PC-3 (cell line): ENCODE measurements around the gene LUZP4. TPM values are rescaled to one million over a fixed set of nuclear protein-coding genes. Genes with fewer than 3 reads are reported as not detected.

Source experiments
- ATAC-seq: fragments of 200-7000 bp; cut with Tn5 transposase; 2 replicates; pipeline ENCODE4 v1.9.1; 2020; ENCODE audit warnings: mild to moderate bottlenecking, moderate library complexity
- BruUV-seq: library from RNA; stranded (reverse); fragments of 400-500 nt; replicated peaks from 2 replicates; lab custom pipeline; 2021; lab: Mats Ljungman, UMichigan
- CTCF ChIA-PET: fragments of 300-600 bp; sonication (Branson Sonifier 250); formaldehyde crosslinking; loops from one replicate; lab custom pipeline; 2022; ENCODE audit warnings: antibody characterized with exemption; lab: Charles Lee
- POLR2A ChIA-PET: fragments of 300-600 bp; sonication (Branson Sonifier 250); formaldehyde crosslinking; loops from one replicate; lab custom pipeline; 2022; ENCODE audit warnings: antibody characterized with exemption; ENCODE audit not compliant: unreplicated experiment; lab: Charles Lee
- DNase-seq: peaks from one replicate; pipeline ENCODE4 v3.0.0-alpha.2; 2015
- H2AFZ ChIP-seq: fragments of 300-600 bp; sonication (generic); 2 replicates; pipeline ENCODE4 v1.6.0; 2016; ENCODE audit warnings: antibody characterized with exemption, low read length
- H3F3A ChIP-seq: fragments of 300-600 bp; sonication (generic); one replicate; pipeline ENCODE4 v1.6.0; 2017; ENCODE audit warnings: antibody characterized with exemption, low read length, control low read depth, mild to moderate bottlenecking; ENCODE audit not compliant: unreplicated experiment
- H3K27ac ChIP-seq: fragments of 300-600 bp; sonication (generic); 2 replicates; pipeline ENCODE4 v1.5.1; 2016; ENCODE audit warnings: mild to moderate bottlenecking, low read length
- H3K27me3 ChIP-seq: fragments of 300-600 bp; sonication (generic); 2 replicates; pipeline ENCODE4 v1.6.1; 2016; ENCODE audit warnings: low read length, mixed read lengths
- H3K36me3 ChIP-seq: fragments of 300-600 bp; sonication (generic); 2 replicates; pipeline ENCODE4 v1.6.1; 2016; ENCODE audit warnings: low read depth, mixed run types, low read length, mixed read lengths
- H3K4me1 ChIP-seq: fragments of 300-600 bp; sonication (generic); 2 replicates; pipeline ENCODE4 v1.5.1; 2016; ENCODE audit warnings: low read length; ENCODE audit not compliant: insufficient read depth
- H3K4me2 ChIP-seq: fragments of 300-600 bp; sonication (generic); 2 replicates; pipeline ENCODE4 v1.6.0; 2016; ENCODE audit warnings: low read length
- H3K4me3 ChIP-seq: fragments of 300-600 bp; sonication (generic); 2 replicates; pipeline ENCODE4 v1.5.1; 2016; ENCODE audit warnings: mild to moderate bottlenecking, low read length, mixed read lengths
- H3K79me2 ChIP-seq: fragments of 300-600 bp; sonication (generic); 2 replicates; pipeline ENCODE4 v1.6.1; 2017; ENCODE audit warnings: low read length, mixed read lengths
- H3K9ac ChIP-seq: fragments of 300-600 bp; sonication (generic); 2 replicates; pipeline ENCODE4 v1.6.0; 2016; ENCODE audit warnings: mild to moderate bottlenecking, low read length
- H3K9me2 ChIP-seq: fragments of 300-600 bp; sonication (generic); replicated peaks from 2 replicates; pipeline ENCODE4 v1.6.1; 2016; ENCODE audit warnings: mixed run types, low read length, mixed read lengths
- H3K9me3 ChIP-seq: fragments of 300-600 bp; sonication (generic); 2 replicates; pipeline ENCODE4 v1.6.1; 2016; ENCODE audit warnings: low read length, mixed read lengths
- H4K20me1 ChIP-seq: fragments of 300-600 bp; sonication (generic); 2 replicates; pipeline ENCODE4 v1.6.1; 2016; ENCODE audit warnings: low read length, mixed read lengths
- EZH2 ChIP-seq: fragments of 300-600 bp; sonication (generic); IDR thresholded peaks from one replicate; pipeline ENCODE4 v1.6.1; 2017; ENCODE audit warnings: antibody characterized with exemption, mild to moderate bottlenecking, low read length; ENCODE audit not compliant: unreplicated experiment
- EZH2phosphoT487 ChIP-seq: fragments of 300-600 bp; sonication (generic); IDR thresholded peaks from 2 replicates; pipeline ENCODE4 v1.6.1; 2018; ENCODE audit warnings: mild to moderate bottlenecking, antibody characterized with exemption, low read length, borderline replicate concordance
- intact Hi-C: fragments of 100-400 bp; cut with micrococcal nuclease; formaldehyde crosslinking; loops from 2 replicates; pipeline ENCODE4 v1.9.0; 2023
- total RNA-seq: library from RNA; depleted of rRNA; stranded (reverse); fragments of >200 nt; gene quantifications from 2 replicates; pipeline ENCODE4 v1.2.3, GENCODE V29; 2014
- TF ChIP-seq, protein P1 (sequence below): fragments of 300-600 bp; sonication (generic); conservative IDR thresholded peaks from 2 replicates; pipeline ENCODE4 v1.5.1; 2017; ENCODE audit warnings: antibody characterized with exemption, low read depth, mild to moderate bottlenecking, low read length

Gene LUZP4
- total RNA-seq, 1 experiment from 2014 or later: not detected

DNA sequence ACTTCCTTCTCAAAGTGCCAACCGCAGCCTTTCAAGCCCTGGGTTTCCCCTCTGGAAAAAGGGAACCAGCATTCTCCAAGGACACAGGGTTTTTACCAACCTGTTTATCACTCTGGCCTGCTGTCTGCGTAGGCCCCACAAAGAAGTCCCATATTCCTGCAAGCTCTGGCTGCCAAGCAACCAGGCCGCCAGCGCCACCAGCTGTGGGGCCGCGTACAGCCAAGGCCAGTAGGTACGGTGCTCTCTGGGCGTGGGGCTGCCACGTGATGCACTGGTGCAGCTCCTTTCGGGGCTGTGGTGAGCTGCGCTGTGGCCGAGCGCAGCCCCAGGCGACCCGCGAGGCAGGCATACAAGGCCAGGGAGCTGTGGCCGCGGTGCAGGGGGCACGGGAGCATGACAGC lies 22.1 kb downstream of the LUZP4 start:
- intact Hi-C loops: no loop called here
- CTCF ChIA-PET: no interaction called here
- Histone ChIP-seq H3K4me3 (no peak overlapping the region), H3K9ac (no peak overlapping the region), H3F3A (no peaks in the 10 kb centered on the region), H3K36me3 (no peaks in the 10 kb centered on the region), H3K4me1 (no peaks in the 10 kb centered on the region), H3K27me3 (no peaks in the 10 kb centered on the region), H3K27ac (no peak overlapping the region), H4K20me1 (no peaks in the 10 kb centered on the region), H2AFZ (no peak overlapping the region), H3K79me2 (no peaks in the 10 kb centered on the region), H3K9me3 (no peaks in the 10 kb centered on the region), H3K9me2 (no peaks in the 10 kb centered on the region), H3K4me2 (no peak overlapping the region)
- DNase-seq (no peak), ATAC-seq (no peak)
- POLR2A ChIA-PET: no interaction called here
- TF ChIP-seq EZH2phosphoT487: no peak
- TF ChIP-seq, protein P1, sequence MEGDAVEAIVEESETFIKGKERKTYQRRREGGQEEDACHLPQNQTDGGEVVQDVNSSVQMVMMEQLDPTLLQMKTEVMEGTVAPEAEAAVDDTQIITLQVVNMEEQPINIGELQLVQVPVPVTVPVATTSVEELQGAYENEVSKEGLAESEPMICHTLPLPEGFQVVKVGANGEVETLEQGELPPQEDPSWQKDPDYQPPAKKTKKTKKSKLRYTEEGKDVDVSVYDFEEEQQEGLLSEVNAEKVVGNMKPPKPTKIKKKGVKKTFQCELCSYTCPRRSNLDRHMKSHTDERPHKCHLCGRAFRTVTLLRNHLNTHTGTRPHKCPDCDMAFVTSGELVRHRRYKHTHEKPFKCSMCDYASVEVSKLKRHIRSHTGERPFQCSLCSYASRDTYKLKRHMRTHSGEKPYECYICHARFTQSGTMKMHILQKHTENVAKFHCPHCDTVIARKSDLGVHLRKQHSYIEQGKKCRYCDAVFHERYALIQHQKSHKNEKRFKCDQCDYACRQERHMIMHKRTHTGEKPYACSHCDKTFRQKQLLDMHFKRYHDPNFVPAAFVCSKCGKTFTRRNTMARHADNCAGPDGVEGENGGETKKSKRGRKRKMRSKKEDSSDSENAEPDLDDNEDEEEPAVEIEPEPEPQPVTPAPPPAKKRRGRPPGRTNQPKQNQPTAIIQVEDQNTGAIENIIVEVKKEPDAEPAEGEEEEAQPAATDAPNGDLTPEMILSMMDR: no peak
- no peak for TF ChIP-seq EZH2
- no TSS peak for BruUV-seq

DNA sequence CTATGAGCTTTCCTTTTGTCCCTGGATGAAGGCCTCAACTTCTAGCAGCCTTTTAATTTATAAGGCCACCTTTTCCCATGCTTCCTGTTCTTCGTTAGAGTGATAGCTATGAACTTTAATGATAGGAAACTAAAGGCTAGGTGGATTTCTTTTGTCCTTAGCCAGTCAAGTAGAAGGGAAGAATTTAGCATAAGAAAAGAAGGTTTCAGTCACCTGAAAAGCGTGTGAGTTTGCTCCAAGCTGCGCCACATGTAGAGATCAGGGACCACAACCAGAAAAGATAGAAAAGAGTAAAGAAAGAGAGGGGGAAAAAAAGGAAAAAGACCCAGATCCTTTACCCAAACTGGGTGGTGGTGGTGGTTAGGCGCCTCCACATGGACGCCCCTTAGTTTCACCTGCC lies 28.6 kb downstream of the LUZP4 start:
- Histone ChIP-seq H3K4me1 (no peaks in the 10 kb centered on the region), H2AFZ (no peak overlapping the region), H3K4me3 (no peak overlapping the region), H3K9me3 (no peaks in the 10 kb centered on the region), H3F3A (no peaks in the 10 kb centered on the region), H3K27me3 (no peaks in the 10 kb centered on the region), H4K20me1 (no peaks in the 10 kb centered on the region), H3K4me2 (no peak overlapping the region), H3K79me2 (no peaks in the 10 kb centered on the region), H3K9ac (no peak overlapping the region), H3K27ac (no peak overlapping the region), H3K36me3 (no peaks in the 10 kb centered on the region), H3K9me2 (no peaks in the 10 kb centered on the region)
- POLR2A ChIA-PET: no interaction called here
- CTCF ChIA-PET: no interaction called here
- intact Hi-C loops: no loop called here
- no peak for ATAC-seq
- BruUV-seq: no TSS peak
- TF ChIP-seq EZH2phosphoT487 (no peak), EZH2 (no peak)
- TF ChIP-seq, protein P1: no peak
- DNase-seq: no peak

DNA sequence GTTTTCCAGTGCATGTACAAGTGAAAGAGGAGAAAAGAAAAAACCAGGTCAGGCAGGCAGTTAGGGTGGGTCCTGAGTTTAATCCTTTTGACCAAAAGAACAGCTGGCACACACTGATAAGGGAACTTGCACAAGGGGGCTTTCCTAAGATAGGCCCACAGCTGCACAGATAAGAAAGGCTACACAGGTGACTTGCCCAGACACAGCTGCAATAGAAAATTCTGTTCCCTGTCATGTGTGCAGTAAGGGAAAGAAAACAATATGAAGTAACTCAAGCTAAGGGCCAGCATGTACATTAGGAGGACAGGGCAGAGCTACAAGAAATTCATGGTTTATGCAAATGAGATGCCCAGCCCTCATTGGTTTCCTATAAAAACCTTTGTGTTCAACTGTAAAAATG lies 32.9 kb downstream of the LUZP4 start:
- H3K4me1 ChIP-seq: peaks cover 3% of the 10 kb centered on the region; the same call in 1 of the 2 replicates
- H3K27ac ChIP-seq: no peak overlapping the region
- H2AFZ ChIP-seq: no peak overlapping the region
- DNase-seq: no peak
- H3K4me2 ChIP-seq: no peak overlapping the region
- no peak overlapping the region for H3K4me3 ChIP-seq
- CTCF ChIA-PET: no interaction called here
- H3K9me2 ChIP-seq: no peaks in the 10 kb centered on the region
- no peaks in the 10 kb centered on the region for H3K36me3 ChIP-seq
- TF ChIP-seq EZH2phosphoT487: no peak
- TF ChIP-seq EZH2: no peak
- TF ChIP-seq, protein P1: no peak
- BruUV-seq: no TSS peak
- H3F3A ChIP-seq: no peaks in the 10 kb centered on the region
- H3K79me2 ChIP-seq: no peaks in the 10 kb centered on the region
- POLR2A ChIA-PET: no interaction called here
- H3K9me3 ChIP-seq: no peaks in the 10 kb centered on the region
- H4K20me1 ChIP-seq: no peaks in the 10 kb centered on the region
- intact Hi-C loops: no loop called here
- H3K27me3 ChIP-seq: no peaks in the 10 kb centered on the region
- no peak overlapping the region for H3K9ac ChIP-seq
- no peak for ATAC-seq
